Skin epidermis (tissue), 12 donors: ENCODE measurements around the gene CSRP2.

Experiments
- H3K27ac ChIP-seq, 21 experiments: fragments of 200-600 bp; sonication (generic) in 11 of 21; one replicate each; pipeline ENCODE4 v1.5.0; 2020; ENCODE audit warnings: mild to moderate bottlenecking in 3 of 21, inconsistent platforms in 2 of 21, moderate library complexity in 2 of 21
- H3K4me3 ChIP-seq, 7 experiments: fragments of 200-600 bp; sonication (generic) in 2 of 7; one replicate each; pipeline ENCODE4 v1.5.0; 2020; ENCODE audit warnings: inconsistent platforms in 2 of 7, mild to moderate bottlenecking in 2 of 7, moderate library complexity in 1 of 7

Gene CSRP2

DNA sequence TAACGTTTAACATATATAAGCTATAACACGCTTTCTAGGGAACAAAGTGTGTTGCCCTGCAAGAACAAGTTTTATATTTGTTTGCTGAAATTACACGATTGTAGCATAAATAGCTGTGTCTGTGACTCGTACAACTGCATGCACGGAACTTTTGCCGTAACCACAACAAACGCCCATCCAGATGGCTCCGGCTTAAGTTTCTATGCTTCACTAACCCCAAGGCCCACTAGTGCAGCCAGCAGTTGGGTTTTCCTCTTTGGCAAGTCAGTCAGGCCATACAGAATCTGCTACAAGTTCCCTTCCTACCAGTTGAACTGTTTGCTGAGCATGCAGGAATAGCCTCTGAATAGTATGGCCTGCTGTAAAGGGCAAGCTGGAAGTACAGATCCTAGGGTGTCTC, 12.1 kb downstream of the CSRP2 start:
- Histone ChIP-seq H3K27ac (peak overlapping the region in 4 of 21 experiments; percentile 1 to 53 (median 39)), H3K4me3 (no peak overlapping the region)

DNA sequence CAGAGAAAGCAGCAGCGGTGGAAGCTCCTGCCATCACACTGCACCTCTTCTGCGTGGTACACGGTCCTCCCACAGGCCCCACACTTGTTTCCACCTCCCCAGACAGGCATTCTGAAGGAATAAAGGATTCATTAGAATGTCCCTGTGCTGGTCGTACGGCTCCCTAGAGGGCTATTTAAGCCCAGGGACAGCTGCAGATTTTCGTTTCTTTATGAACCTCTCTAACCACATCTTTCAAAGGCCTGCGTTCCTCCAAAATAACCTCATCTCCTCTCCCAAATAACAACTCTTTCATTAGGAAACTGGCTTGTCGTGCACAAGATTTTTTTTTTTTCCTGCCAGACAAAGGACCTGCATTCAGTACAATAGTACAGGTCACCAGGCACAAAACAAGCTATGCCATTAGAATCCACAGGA, 12.7 kb downstream of the CSRP2 start:
- Histone ChIP-seq H3K27ac (peak overlapping the region in 6 of 21 experiments; percentile 7 to 53 (median 33)), H3K4me3 (no peak overlapping the region)

DNA sequence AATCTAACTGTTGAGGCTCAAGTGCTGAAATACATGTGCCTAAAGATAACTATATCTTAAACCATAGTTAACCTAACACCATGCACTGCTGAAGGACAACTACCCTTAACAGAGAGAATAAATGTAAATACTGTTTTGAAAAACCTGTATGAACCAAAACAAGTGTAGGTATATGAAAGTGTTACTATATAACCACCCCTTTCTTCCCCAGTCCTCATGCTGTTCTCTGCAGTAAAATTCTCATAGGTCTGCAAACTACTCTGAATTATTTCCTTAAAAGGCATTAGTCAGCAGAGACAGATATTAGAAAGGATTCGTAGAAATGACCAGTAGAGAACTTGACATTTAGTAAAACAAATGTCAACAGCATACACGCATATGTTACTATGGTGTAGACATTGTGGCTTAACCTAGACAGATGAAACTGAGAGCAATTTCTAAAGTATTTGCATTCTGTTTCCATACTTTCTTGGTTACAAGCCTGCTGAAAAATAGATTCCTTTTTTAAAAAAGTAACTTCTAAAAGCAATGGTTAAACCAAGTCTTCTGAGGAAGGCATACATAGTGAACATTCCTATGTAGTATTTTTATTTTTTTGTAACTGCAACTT, 13.9 kb downstream of the CSRP2 start:
- Histone ChIP-seq H3K27ac (peak overlapping the region in 5 of 21 experiments; percentile 3 to 69 (median 50)), H3K4me3 (no peak overlapping the region)

DNA sequence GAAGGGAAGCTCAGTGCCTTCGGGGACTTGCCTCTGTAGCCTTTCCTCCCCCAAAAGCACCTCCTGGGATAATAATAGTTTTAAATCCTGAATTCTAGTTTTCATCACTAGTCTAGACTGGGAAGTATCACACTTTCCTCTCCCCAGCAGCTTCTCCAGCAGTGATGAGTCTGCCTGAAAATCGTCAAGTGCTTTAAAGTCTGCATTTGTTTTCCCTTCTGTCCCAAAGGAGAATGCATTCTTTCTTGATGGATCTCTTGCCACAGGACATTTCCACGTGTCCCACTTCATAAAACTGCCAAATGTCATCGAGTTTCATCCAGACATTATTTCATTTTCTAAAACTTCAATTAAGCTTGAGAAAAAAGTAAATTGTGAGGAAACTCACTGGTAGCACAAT, 15.0 kb downstream of the CSRP2 start:
- H3K27ac ChIP-seq = peak overlapping the region in 8 of 21 experiments; percentile 15 to 76 (median 53)
- H3K4me3 ChIP-seq = no peak overlapping the region

DNA sequence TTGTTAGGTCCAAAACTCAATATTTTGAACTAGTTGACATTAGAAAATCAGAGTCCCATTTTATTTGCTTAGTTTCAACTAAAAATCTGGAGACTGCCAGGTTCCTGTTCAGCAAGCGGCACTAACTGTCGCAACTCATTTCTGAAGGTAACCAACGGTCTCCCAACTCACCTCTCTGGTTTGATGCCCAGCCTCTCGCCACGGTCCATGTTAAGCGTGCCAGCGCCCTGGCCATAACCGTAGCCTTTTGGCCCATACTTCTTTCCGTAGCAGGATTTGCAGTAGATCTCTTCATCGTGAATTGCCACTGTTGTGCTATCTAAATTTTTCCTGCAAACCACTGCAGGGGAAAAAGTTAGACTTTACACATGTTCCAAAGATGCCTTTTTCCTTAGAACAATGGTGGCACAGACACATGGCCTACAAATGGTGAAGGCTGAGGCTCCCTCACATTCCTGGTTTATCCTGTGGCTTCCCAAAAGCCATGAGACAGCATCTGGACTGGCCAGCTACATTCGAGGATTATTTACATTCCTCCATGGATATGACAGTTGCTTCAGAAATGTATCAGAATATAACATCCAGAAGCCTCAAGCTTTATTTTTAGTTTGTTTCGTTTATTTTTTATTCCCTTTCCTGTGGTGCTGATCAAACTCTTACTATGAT, 15.7 kb downstream of the CSRP2 start:
- peak overlapping the region in 7 of 21 experiments; percentile 15 to 76 (median 60) for H3K27ac ChIP-seq
- no peak overlapping the region for H3K4me3 ChIP-seq

DNA sequence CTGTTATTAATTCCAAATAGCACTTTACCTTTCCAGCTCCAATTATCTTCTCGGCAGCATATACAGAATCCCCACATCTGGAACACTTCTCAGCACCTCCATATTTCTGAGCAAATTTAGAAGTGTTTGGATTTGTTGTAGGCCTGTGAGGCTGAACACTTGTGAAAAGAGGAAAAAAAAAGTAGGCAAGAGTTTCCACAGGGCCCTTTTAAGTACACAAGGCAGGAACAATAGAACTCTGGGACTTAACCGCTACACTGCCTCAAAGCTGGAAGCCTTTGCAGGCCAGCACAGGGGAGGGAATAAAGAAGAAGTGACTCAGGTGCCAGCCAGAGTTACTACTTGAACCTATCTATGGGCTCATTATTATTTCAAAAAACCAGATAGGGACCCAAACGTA, 18.6 kb downstream of the CSRP2 start:
- Histone ChIP-seq H3K27ac (no peak overlapping the region), H3K4me3 (no peak overlapping the region)

DNA sequence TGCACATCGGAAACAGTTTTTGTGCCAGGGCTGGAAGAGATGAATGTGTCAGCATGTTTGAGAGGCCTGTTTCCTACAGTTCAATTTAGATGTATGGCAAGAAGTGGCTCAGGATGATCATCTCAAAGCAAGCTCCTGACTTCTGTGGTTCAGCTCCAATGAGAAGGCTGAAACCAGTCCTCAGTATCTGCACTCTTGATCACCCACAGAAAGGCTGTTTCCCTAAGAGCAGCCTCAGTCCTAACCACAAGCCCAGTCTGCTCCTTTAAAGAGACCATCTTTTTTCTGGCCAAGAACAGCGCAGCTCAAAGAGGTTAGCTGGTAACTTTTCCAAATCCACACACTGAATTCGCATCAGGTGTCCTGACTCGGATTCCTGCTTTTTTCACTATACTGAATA, 19.2 kb downstream of the CSRP2 start:
- Histone ChIP-seq H3K27ac (no peak overlapping the region), H3K4me3 (no peak overlapping the region)

DNA sequence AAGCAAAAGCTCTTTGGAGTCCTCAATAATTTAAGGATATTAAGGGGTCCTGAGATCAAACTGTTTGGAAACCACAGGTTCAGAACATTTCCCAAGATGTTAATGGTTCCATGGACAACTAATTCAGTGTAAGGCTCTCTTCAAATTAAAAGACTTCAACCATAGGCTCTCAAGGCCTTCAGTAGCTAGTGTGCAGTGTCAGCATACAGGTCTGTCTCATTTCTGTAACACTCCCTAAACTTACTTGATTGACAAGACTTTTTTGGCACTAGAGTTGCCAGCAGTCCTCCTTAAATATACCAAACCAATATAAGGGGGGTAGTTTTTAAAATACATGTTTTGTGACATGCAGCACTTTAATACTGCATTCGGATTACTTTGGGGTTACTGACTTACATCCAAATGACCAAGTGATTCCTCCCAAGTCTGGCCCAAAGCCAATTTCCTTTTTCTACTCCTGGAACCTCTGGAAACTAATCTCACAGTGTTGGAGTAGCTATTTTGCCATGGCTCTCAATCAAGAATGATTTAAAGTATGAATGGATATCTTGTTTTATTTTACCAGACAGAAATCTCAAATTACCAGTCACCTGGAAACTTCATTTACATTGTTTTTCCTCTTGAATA, 22.7 kb downstream of the CSRP2 start:
- H3K27ac ChIP-seq = no peak overlapping the region
- no peak overlapping the region for H3K4me3 ChIP-seq

DNA sequence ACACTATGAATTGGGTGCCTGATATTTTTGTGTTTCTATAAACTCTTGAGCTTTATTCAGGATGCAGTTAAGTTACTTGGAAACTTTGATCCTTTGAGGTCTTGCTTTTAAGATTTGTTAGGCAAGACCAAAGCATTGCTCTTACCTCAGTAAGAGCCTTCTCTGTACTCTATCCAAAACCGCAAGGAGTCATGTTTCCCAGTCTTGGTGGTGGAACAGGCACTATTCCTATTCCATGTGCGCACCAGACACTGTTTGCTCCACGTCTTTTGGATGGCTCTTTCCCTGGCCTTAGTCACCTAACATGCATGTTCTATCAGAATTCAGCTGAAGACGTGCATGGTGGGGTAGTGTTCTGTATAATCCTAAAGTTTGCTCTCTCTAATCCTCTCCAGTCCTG, 23.5 kb downstream of the CSRP2 start:
- H3K4me3 ChIP-seq = no peak overlapping the region
- H3K27ac ChIP-seq = no peak overlapping the region

DNA sequence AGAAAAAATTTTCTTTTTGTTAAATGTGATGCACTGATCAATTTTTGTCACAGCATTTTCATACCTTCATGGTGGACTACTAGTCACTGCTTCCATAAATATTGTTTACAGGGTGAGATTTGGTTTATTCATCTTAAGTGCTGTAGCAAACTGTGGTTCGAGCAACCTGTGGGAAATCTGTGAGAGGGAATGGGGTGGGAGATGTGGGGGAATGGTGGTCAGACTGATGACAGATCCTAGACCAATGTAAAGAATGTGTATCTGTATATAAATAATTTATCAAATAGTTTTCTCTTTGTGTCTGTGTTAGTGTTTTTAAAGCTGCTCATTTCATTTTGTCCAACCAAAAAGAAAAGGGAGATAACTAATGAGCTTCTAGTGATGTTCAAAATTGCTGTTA, 26.7 kb downstream of the CSRP2 start:
- Histone ChIP-seq H3K4me3 (no peak overlapping the region), H3K27ac (no peak overlapping the region)

DNA sequence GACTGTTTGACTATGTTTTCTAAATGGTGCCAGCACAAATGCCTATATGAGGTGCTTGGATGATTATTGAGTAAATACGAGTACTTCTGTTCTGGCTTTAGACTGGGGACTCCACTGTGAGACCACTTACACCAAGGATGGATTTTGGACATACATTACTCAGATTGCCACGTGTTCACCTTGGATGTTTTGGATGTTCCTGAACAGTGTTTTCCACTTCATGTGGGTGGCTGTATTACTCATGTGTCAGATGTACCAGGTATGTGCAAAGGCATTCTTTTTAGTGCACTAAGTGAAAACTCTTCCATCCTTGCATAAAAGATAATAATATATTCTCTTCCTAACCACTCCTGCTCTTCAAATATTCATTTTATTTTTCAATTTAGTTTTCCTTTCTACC, 30.7 kb downstream of the CSRP2 start:
- Histone ChIP-seq H3K4me3 (no peak overlapping the region), H3K27ac (no peak overlapping the region)

DNA sequence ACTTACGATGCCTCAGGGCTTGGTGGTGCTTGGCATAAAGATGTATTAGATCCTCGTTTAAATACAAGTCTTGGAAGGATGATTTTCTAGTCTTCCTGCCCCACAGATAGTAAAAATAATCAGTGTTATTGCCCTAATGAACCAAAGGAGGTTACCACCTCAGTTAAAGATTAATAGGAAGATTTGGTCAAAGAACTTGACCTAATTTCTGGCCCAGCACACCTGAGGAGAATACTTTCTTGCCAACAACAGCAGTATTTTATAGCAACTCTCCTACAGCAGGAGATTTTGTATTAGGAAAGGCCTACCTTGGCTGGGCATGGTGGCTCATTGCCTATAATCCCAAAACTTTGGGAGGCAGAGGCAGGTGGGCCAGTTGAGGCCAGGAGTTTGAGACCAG, 31.6 kb downstream of the CSRP2 start:
- no peak overlapping the region for H3K4me3 ChIP-seq
- no peak overlapping the region for H3K27ac ChIP-seq

DNA sequence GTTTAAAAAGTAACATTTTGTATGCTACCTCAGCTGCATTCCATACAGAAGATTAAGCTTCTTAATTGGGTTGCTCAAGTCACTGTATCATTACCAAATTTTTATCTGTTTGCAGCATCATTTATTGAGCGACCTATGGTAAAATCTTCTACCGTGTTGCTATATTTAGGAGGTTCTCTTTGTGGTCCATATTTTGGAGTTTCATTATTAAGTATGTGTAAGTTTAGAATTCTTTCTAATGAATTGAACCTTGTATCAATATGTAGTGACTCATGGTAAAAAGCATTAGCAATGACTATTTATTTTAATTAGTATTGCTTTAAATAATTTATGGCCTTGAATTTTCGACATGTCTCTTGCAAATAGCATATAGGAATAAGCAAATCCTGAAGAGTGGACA, 42.2 kb downstream of the CSRP2 start:
- Histone ChIP-seq H3K27ac (no peak overlapping the region), H3K4me3 (no peak overlapping the region)

DNA sequence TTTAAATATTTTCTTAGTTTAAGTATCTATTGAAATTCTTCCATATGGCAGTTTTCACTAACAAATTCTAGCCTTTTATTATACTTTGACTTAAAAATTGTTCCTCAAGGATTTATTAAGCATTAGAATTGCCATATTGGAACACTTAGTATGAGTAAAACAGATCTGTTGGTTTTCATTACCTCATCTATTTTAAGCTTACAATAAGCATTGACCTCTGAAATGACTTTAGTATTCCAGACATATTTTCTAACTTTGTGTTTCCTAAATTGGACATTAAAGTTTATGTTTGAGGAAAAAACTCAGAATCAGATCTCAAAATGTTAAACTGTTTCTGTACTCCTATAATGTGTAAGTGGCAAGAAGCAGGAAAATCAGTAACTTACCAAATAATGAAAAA, 48.4 kb downstream of the CSRP2 start:
- Histone ChIP-seq H3K27ac (no peak overlapping the region), H3K4me3 (no peak overlapping the region)

DNA sequence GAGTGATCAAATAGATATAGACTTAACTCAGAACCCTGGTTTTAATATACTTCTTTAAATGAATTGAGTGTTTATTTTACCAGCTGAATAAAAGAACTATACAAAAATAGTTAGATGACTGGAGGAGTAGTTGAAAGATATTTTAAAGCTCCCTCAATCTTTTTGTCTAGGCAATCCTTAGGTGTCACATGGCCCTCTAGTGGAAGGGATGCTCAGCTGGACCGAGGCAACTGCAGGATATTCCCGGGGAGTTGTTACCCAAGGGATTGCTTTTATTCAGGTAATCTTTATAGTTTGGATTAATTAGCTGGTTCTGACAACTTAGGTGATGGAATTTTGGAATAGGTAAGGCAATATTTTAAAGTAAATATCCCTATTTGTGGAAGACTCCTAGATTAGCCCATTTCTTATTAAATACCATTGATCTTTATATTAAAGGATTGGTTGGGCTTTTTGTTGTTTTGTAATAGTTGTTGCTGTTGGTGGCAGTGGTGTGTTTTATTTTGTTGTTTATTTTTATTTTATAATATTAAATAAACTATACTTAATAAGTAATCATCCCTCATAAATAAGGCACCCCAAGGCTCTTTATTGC, 57.8 kb downstream of the CSRP2 start:
- H3K27ac ChIP-seq = no peak overlapping the region
- H3K4me3 ChIP-seq = no peak overlapping the region

DNA sequence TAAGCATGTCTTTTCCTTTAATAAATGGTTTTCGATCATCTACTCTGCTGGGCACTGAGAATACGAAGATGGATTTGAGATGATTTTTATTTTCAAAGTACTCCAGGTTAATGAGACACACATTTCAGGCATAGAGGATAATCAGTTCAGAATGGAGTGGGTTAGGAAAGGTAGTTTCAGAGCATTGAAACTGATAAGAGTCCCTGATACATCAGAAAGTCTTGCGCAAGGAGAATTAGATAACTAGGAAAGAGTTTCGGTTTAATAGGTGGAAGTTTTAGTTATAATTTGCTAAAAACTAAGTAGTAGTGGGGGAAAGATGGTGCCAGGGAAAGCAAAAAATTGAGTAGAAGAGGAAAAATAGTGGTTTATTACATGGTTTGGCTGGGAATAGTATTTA, 64.8 kb downstream of the CSRP2 start:
- Histone ChIP-seq H3K27ac (no peak overlapping the region), H3K4me3 (no peak overlapping the region)

DNA sequence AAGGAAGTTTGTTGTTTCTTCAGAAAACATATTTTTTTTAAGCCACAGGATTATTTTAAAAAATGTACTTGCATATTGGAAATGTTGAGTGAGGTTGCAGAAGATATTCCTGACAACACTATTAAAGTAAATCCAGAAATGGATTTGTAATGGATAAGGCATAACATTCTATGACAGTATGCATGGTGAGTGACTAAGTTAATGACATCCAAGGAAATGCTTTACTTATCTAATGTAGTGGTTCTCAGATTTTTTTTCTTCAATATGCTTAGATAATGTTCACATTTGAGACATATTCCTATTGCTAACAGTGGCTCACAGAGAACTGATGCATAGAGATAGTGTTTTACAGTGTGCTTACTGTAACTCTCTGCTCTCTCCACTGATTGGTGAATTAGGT, 65.6 kb downstream of the CSRP2 start:
- Histone ChIP-seq H3K4me3 (no peak overlapping the region), H3K27ac (no peak overlapping the region)

DNA sequence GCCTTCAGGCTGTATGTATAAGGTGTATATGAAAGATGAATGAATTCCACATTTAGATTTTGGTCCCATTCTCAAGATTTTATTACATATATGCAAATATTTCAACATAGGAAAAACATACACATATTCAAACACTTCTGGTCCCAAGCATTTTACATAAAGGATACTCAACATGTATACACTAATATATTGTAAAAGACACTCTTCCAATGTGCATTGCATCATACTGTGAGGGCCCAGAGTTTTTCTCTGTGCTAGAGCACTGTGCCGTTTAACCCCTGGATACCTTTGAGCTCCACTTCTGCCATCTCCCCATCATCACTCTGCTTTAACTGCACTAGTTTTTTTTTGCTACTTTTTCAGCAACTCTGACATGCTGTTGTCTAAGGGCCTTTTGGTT, 66.8 kb downstream of the CSRP2 start:
- Histone ChIP-seq H3K27ac (no peak overlapping the region), H3K4me3 (no peak overlapping the region)

DNA sequence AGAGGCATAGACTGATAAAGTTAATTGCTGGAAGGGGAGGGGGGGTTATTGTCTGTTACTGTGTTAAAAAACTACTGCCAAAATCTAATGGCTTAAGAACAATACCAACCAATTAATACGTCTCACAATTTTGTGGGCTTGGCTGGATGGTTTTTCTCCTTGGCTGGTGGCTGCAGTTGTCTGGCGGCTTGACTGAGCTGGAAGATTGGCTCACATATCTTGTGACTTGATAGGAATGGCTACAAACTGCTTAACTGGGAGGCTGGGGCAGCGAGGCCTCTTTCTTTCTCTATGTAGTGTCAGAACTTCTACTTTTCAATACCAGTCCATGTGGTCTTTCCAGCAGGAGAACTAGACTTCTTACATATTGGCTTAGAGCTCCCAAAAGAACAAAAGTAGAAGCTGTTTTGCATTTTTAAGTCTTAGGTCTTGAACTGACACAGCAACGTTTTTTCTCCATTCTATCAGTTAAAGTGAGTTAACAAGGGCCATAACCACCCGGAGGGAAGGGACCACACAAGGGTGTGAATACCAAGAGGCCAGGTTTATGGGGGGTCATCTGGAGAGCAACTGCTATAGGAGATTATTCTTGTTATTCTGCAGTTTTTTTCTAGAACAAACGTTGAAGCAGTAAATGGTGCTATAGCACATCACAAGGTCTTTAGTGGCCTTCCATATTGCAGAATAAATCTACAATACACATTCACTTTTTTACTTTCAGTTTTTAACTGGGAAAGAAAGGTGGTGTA, 68.0 kb downstream of the CSRP2 start:
- no peak overlapping the region for H3K27ac ChIP-seq
- no peak overlapping the region for H3K4me3 ChIP-seq
